Fibroblast of lung (primary cell): ENCODE results near the gene ARHGEF11. TPM values are rescaled to one million over a fixed set of nuclear protein-coding genes. Genes with fewer than 3 reads are reported as not detected.

Source experiments
- DNase-seq, 2 donors: peaks; one replicate each; pipeline versions ENCODE4 v3.0.0 to v3.0.0-alpha.2; 2010; ENCODE audit warnings: low read depth in 2 of 2
- H2AFZ ChIP-seq: 2 replicates; pipeline ENCODE4 v1.5.1; 2012; ENCODE audit warnings: low read length, control low read depth, inconsistent platforms
- H3K27ac ChIP-seq: 2 replicates; pipeline ENCODE4 v1.5.1; 2011; ENCODE audit warnings: low read length, control low read depth; ENCODE audit not compliant: insufficient read depth
- H3K27me3 ChIP-seq: 2 replicates; pipeline ENCODE4 v1.5.1; 2011; ENCODE audit warnings: mild to moderate bottlenecking, low read length; ENCODE audit not compliant: control insufficient read depth, insufficient read depth
- H3K36me3 ChIP-seq: 2 replicates; pipeline ENCODE4 v1.5.1; 2011; ENCODE audit warnings: low read length; ENCODE audit not compliant: control insufficient read depth, insufficient read depth
- H3K4me1 ChIP-seq: 2 replicates; pipeline ENCODE4 v1.5.1; 2011; ENCODE audit warnings: low read length; ENCODE audit not compliant: control insufficient read depth, insufficient read depth; ENCODE audit errors: extremely low read depth
- H3K4me2 ChIP-seq: 2 replicates; pipeline ENCODE4 v1.5.1; 2011; ENCODE audit warnings: low read length, control low read depth; ENCODE audit not compliant: insufficient read depth; ENCODE audit errors: extremely low read depth
- H3K4me3 ChIP-seq, 4 experiments: fragments of 200-600 bp in 1 of 4; sonication (generic) in 1 of 4; replicated peaks in 1 of 4; 2 replicates each; pipeline ENCODE4 v1.5.1; 2011 to 2016; ENCODE audit warnings: low read length in 4 of 4, low read depth in 3 of 4, mild to moderate bottlenecking in 3 of 4, control low read depth in 2 of 4, inconsistent platforms in 1 of 4, mixed read lengths in 1 of 4; ENCODE audit not compliant: insufficient read depth in 1 of 4; ENCODE audit errors: control extremely low read depth in 1 of 4
- H3K79me2 ChIP-seq: 2 replicates; pipeline ENCODE4 v1.5.1; 2012; ENCODE audit warnings: mild to moderate bottlenecking, low read length, inconsistent platforms; ENCODE audit not compliant: control insufficient read depth, insufficient read depth
- H3K9ac ChIP-seq: 2 replicates; pipeline ENCODE4 v1.5.1; 2011; ENCODE audit warnings: mild to moderate bottlenecking, low read length, control low read depth; ENCODE audit not compliant: insufficient read depth
- H3K9me3 ChIP-seq: 2 replicates; pipeline ENCODE4 v1.5.1; 2012; ENCODE audit warnings: low read depth, low read length; ENCODE audit not compliant: control insufficient read depth, insufficient read depth
- H4K20me1 ChIP-seq: 2 replicates; pipeline ENCODE4 v1.5.1; 2011; ENCODE audit warnings: low read length; ENCODE audit not compliant: control insufficient read depth, insufficient read depth; ENCODE audit errors: extremely low read depth
- EZH2 ChIP-seq: IDR thresholded peaks from 2 replicates; pipeline ENCODE4 v1.5.1; 2012; ENCODE audit warnings: low read length, control low read depth, mild to moderate bottlenecking; ENCODE audit errors: missing control alignments
- polyA plus RNA-seq, 2 donors: library from polyadenylated mRNA; depleted of rRNA in 1 of 2; stranded (reverse) in 1 of 2; unstranded in 1 of 2; fragments of >200 nt; gene quantifications; 2 replicates each; pipeline ENCODE4 v1.2.1, GENCODE V29; 2011 to 2012; ENCODE audit warnings: missing spikeins in 1 of 2
- total RNA-seq: library from RNA; depleted of rRNA; stranded (reverse); fragments of >200 nt; gene quantifications from 2 replicates; pipeline ENCODE4 v1.2.1, GENCODE V29; 2014
- TF ChIP-seq, protein P1 (sequence below), 2 donors: IDR thresholded peaks in 1 of 2; conservative IDR thresholded peaks in 1 of 2; 1 replicate in 1 of 2; 2 replicates in 1 of 2; pipeline ENCODE4 v1.5.1; 2011 to 2012; ENCODE audit warnings: low read length in 2 of 2, control low read depth in 1 of 2, inconsistent platforms in 1 of 2, low read depth in 1 of 2, mild to moderate bottlenecking in 1 of 2

Gene ARHGEF11
- total and polyA plus RNA-seq, 2 donors (not counting 1 experiment from before 2014, with no cell fraction given) = 12.8 to 29.1 TPM

DNA sequence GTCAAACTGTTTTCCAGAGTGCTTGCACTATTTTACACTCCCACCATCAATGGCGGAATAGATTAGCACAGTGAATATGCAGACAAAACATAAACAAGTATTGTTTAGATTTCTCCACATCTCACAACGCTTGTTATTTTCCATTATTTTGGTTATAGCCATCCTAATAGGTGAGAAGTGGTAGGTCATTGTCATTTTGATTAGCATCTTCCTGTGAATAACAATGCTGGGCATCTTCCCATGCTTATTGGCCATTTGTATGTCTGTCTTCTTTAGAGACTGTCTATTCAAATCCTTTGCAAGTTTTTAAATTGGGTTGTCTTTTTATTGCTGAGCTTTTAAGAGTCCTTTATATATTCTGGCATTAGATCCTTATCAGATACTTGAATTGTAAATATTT, 70.5 kb downstream of the ARHGEF11 start:
- H3K36me3 ChIP-seq = peaks cover 12% of the 10 kb centered on the region
- TF ChIP-seq EZH2 = no peak
- TF ChIP-seq, protein P1, sequence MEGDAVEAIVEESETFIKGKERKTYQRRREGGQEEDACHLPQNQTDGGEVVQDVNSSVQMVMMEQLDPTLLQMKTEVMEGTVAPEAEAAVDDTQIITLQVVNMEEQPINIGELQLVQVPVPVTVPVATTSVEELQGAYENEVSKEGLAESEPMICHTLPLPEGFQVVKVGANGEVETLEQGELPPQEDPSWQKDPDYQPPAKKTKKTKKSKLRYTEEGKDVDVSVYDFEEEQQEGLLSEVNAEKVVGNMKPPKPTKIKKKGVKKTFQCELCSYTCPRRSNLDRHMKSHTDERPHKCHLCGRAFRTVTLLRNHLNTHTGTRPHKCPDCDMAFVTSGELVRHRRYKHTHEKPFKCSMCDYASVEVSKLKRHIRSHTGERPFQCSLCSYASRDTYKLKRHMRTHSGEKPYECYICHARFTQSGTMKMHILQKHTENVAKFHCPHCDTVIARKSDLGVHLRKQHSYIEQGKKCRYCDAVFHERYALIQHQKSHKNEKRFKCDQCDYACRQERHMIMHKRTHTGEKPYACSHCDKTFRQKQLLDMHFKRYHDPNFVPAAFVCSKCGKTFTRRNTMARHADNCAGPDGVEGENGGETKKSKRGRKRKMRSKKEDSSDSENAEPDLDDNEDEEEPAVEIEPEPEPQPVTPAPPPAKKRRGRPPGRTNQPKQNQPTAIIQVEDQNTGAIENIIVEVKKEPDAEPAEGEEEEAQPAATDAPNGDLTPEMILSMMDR (conservative IDR thresholded peaks at IDR 0.05 in 1 of 2, IDR thresholded peaks at IDR 0.05 in 1 of 2; ENCODE audit: low read depth in 1 of 2, low read length in 2 of 2) = no peak
- H3K4me2 ChIP-seq = no peak overlapping the region

DNA sequence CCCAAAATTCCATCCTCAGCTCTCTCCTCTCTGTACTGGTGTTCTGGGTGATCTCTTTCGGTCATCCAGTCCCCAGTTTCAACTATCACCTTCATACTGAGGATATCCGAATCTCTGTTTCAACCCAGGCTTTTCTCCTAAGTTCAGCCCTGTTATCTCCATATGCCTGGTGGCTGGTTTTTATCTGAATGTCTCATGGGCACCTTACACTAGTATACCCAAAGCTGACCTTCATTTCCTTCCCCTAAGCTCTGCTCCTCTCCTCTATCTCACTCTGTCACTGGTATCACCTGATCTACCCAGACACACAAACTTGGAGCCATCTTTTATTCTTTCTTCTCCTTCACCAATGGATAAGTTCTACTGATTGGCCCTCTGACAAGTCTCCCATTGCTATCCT, 72.1 kb downstream of the ARHGEF11 start:
- no peaks in the 10 kb centered on the region for H3K79me2 ChIP-seq
- H3K9me3 ChIP-seq = no peaks in the 10 kb centered on the region
- no peak overlapping the region for H2AFZ ChIP-seq
- H4K20me1 ChIP-seq = no peaks in the 10 kb centered on the region
- TF ChIP-seq EZH2 = no peak
- TF ChIP-seq, protein P1 (conservative IDR thresholded peaks at IDR 0.05 in 1 of 2, IDR thresholded peaks at IDR 0.05 in 1 of 2; ENCODE audit: low read depth in 1 of 2, low read length in 2 of 2) = no peak
- no peak overlapping the region for H3K9ac ChIP-seq
- H3K4me1 ChIP-seq = no peaks in the 10 kb centered on the region
- no peak overlapping the region for H3K4me2 ChIP-seq
- no peak overlapping the region for H3K27ac ChIP-seq
- no peaks in the 10 kb centered on the region for H3K27me3 ChIP-seq
- no peak overlapping the region for H3K4me3 ChIP-seq
- H3K36me3 ChIP-seq = peaks cover 10% of the 10 kb centered on the region
- DNase-seq = no peak

More for the DNA sequence above, 70.5 kb downstream of the ARHGEF11 start:
- Histone ChIP-seq H3K9me3 (no peaks in the 10 kb centered on the region), H3K27ac (no peak overlapping the region), H3K27me3 (no peaks in the 10 kb centered on the region), H3K4me1 (no peaks in the 10 kb centered on the region), H4K20me1 (no peaks in the 10 kb centered on the region), H3K79me2 (no peaks in the 10 kb centered on the region), H3K4me3 (no peak overlapping the region), H3K9ac (no peak overlapping the region), H2AFZ (no peak overlapping the region)
- no peak for DNase-seq

DNA sequence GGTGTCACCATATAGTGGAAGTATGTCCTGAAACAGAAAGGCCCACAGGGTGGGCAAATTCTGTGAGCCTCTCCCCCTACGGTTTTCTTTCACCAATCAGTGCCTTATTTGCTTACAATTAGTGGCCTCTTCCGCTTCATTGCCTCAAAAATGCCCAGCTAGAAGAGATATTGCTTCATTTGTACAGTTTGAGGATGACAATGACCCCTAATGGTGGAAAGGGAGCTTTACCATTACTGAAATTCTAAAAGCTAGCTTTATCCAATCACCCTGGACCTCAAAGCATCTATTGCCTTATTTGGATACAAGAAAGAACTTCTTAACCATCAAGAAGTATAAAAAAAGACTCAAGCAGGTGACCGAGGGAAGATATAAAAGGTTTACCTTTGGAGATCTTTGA, 75.5 kb downstream of the ARHGEF11 start:
- Histone ChIP-seq H3K4me3 (no peak overlapping the region), H3K9me3 (no peaks in the 10 kb centered on the region), H3K9ac (no peak overlapping the region), H3K36me3 (peaks cover 3% of the 10 kb centered on the region), H2AFZ (no peak overlapping the region), H3K27me3 (no peaks in the 10 kb centered on the region), H3K79me2 (no peaks in the 10 kb centered on the region), H3K4me1 (no peaks in the 10 kb centered on the region), H3K4me2 (no peak overlapping the region), H4K20me1 (no peaks in the 10 kb centered on the region), H3K27ac (no peak overlapping the region)
- peak in 1 of 2 donors; percentile 28 for DNase-seq
- TF ChIP-seq EZH2 = no peak
- TF ChIP-seq, protein P1 (conservative IDR thresholded peaks at IDR 0.05 in 1 of 2, IDR thresholded peaks at IDR 0.05 in 1 of 2; ENCODE audit: low read depth in 1 of 2, low read length in 2 of 2) = peak; percentile 9 to 32
